Large intestine (tissue), 3 donors: ENCODE results near the gene ENPP5. TPM values are rescaled to one million over a fixed set of nuclear protein-coding genes. Genes with fewer than 3 reads are reported as not detected.
"Not testable (repeated sequence)": the region's sequence is repeated elsewhere in the genome, so short reads cannot be mapped to it uniquely, and the experiment has no call there.

Source experiments
- DNase-seq, 2 donors: peaks; one replicate each; pipeline versions ENCODE4 v3.0.0 to v3.0.0-alpha.2; 2013
- H3K27ac ChIP-seq: one replicate; pipeline ENCODE4 v1.5.1; 2013; ENCODE audit warnings: low read length
- H3K27me3 ChIP-seq: 2 replicates; pipeline ENCODE4 v1.6.1; 2013; ENCODE audit warnings: low read length; ENCODE audit not compliant: control insufficient read depth, insufficient read depth
- H3K36me3 ChIP-seq: 2 replicates; pipeline ENCODE4 v1.6.1; 2013; ENCODE audit warnings: low read length; ENCODE audit not compliant: control insufficient read depth, insufficient read depth
- H3K4me1 ChIP-seq: one replicate; pipeline ENCODE4 v1.6.1; 2013; ENCODE audit warnings: low read length; ENCODE audit not compliant: control insufficient read depth, insufficient read depth
- H3K4me3 ChIP-seq: one replicate; pipeline ENCODE4 v1.5.1; 2013; ENCODE audit warnings: low read length
- H3K9me3 ChIP-seq: one replicate; pipeline ENCODE4 v1.6.1; 2013; ENCODE audit warnings: mild to moderate bottlenecking, low read depth, low read length, moderate library complexity; ENCODE audit not compliant: control insufficient read depth
- WGBS: methylation state at CpG from one replicate; pipeline ENCODE4 v1.1.5; 2013; ENCODE audit warnings: low lambda C conversion rate; ENCODE audit not compliant: insufficient coverage; 5-methylcytosine and 5-hydroxymethylcytosine counted together
- polyA plus RNA-seq: library from polyadenylated mRNA; unstranded; fragments of 120-200 nt; gene quantifications from one replicate; pipeline ENCODE4 v1.2.1, GENCODE V29; 2013

ENPP5 gene
- polyA plus RNA-seq, 1 donor = 4.7 TPM

- Histone ChIP-seq H3K27ac (no peak overlapping the region), H3K9me3 (no peaks in the 10 kb centered on the region), H3K36me3 (no peaks in the 10 kb centered on the region), H3K4me3 (no peak overlapping the region), H3K4me1 (peaks cover 10% of the 10 kb centered on the region), H3K27me3 (no peaks in the 10 kb centered on the region)
- 60% methylated on average over 1 of the region's 4 CpGs for WGBS
- peak in 1 of 2 donors; percentile 5 for DNase-seq
Observed at GRCh38 chr6:46184114-46184513, 13.3 kb upstream of the ENPP5 start.

DNA sequence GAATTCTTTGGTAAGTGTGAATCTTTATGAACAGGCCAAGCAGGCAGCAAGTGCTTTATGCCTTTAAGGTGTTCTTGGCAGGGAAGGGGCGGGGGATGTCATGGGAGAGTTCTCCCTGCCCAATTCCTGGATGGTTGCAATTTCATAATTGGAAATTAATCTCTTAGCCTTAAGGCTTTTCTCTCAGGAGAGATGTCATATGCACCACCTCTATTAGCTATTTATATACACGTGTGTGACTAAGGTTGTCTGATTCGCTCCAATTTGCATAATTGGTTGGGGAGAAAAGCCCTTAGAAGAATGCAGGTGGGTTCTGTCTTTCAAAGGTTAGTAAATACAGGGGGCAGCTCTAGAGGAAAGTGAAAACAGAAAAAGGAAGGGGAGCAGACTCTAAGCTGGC lies 5.2 kb upstream of the ENPP5 start:
- DNase-seq = no peak
- H3K27ac ChIP-seq = no peak overlapping the region
- no peaks in the 10 kb centered on the region for H3K36me3 ChIP-seq
- no peaks in the 10 kb centered on the region for H3K9me3 ChIP-seq
- H3K4me3 ChIP-seq = no peak overlapping the region
- peaks cover 3% of the 10 kb centered on the region for H3K4me1 ChIP-seq
- H3K27me3 ChIP-seq = no peaks in the 10 kb centered on the region
- WGBS = no CpG with 5 or more reads among the region's 3 CpGs

DNA sequence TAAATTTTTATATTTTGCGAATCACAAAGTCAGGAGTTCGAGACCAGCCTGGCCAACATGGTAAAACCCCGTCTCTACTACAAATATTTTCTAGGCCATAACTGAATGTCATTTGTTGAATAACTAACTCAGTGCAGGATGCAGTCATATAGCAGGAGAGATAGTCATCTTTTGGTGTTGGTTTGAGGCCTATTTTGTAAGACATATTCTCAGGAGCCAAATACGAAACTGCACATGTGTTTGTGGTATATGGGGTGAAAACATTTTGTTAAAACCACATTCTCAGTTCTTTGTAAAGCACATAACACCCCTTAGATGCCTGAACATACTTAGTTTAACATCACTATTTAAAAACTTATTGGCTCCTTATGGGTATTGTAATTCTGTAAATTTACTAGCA lies 4.7 kb upstream of the ENPP5 start:
- H3K4me1 ChIP-seq = peaks cover 3% of the 10 kb centered on the region
- no peaks in the 10 kb centered on the region for H3K36me3 ChIP-seq
- no peak overlapping the region for H3K4me3 ChIP-seq
- no peaks in the 10 kb centered on the region for H3K9me3 ChIP-seq
- peak in 1 of 2 donors; percentile 12 for DNase-seq
- no CpG with 5 or more reads among the region's 4 CpGs for WGBS
- no peaks in the 10 kb centered on the region for H3K27me3 ChIP-seq
- no peak overlapping the region for H3K27ac ChIP-seq

DNA sequence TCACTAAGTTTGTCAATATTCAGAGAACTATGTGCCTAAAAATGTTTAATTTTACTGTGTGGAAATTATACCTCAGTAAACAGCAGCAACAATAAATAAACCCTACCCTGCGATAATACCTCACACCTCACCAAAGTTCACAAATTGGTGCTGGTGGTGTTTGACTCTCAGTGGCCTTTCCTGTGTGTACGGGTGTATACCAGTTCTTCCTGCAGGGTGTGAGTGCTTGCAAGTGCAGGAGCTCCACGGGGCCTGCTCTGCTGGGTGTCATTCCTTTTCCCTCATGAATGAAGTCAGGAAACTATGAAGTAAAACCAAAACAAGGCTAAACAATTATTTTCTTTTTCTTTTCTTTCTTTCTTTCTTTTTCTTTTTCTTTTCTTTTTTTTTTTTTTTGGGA lies 4.1 kb upstream of the ENPP5 start:
- 100% methylated on average over 2 of the region's 3 CpGs for WGBS
- H3K27me3 ChIP-seq = no peaks in the 10 kb centered on the region
- no peak for DNase-seq
- no peaks in the 10 kb centered on the region for H3K36me3 ChIP-seq
- no peak overlapping the region for H3K27ac ChIP-seq
- no peaks in the 10 kb centered on the region for H3K9me3 ChIP-seq
- H3K4me1 ChIP-seq = peaks cover 3% of the 10 kb centered on the region
- no peak overlapping the region for H3K4me3 ChIP-seq

- H3K27ac ChIP-seq = no peak overlapping the region
- H3K9me3 ChIP-seq = no peaks in the 10 kb centered on the region
- no peaks in the 10 kb centered on the region for H3K36me3 ChIP-seq
- no peak overlapping the region for H3K4me3 ChIP-seq
- 90% methylated on average over 2 of the region's 4 CpGs for WGBS
- H3K4me1 ChIP-seq = peaks cover 3% of the 10 kb centered on the region
- no peaks in the 10 kb centered on the region for H3K27me3 ChIP-seq
- no peak for DNase-seq
Observed at GRCh38 chr6:46172176-46172575, 1.4 kb upstream of the ENPP5 start.

DNA sequence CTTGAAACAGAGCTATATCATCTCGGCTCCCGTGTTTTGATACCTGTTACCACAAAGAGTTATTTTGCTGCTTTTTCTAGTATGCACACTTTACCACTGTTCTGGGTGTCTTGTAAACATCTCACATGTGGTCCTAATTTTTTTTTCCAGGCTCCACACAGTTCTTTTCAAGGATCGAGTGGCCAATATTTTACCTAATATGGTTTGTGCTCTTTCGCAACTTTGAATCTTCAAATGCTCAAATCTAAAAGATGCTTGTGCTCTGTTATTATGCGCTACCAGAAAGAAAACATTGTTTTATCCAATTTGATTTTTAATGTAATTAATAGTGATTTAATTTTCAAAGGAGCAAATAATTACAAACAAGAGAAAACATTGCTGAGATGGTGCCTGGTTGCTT lies 10.7 kb downstream of the ENPP5 start:
- peaks cover 3% of the 10 kb centered on the region for H3K36me3 ChIP-seq
- no peak overlapping the region for H3K4me3 ChIP-seq
- H3K27me3 ChIP-seq = no peaks in the 10 kb centered on the region
- no peaks in the 10 kb centered on the region for H3K4me1 ChIP-seq
- no CpG with 5 or more reads among the region's 5 CpGs for WGBS
- no peak overlapping the region for H3K27ac ChIP-seq
- no peak for DNase-seq
- H3K9me3 ChIP-seq = no peaks in the 10 kb centered on the region

- H3K4me3 ChIP-seq = no peak overlapping the region
- no peak for DNase-seq
- no peaks in the 10 kb centered on the region for H3K27me3 ChIP-seq
- no peak overlapping the region for H3K27ac ChIP-seq
- H3K36me3 ChIP-seq = peaks cover 3% of the 10 kb centered on the region
- H3K4me1 ChIP-seq = no peaks in the 10 kb centered on the region
- H3K9me3 ChIP-seq = no peaks in the 10 kb centered on the region
Observed at GRCh38 chr6:46159229-46159628, 11.6 kb downstream of the ENPP5 start.

DNA sequence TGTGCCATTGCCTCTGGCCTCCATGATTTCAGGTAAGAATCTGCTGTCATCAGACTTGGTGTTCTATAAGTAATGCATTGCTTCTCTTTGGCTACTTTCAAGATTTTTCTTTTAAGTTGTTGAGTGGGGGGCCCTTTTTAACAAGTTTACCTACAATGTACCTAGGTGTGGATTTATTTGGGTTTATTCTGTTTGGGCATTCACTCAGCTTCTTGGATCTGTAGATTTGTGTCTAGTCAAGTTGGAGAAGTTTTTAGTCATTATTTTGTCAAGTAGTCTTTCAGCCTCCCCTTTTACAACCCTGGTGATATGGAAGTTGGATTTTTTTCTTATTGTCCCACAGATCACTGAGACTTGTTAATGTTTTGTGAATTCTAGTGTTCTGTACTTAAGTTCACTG lies 14.1 kb downstream of the ENPP5 start:
- Histone ChIP-seq H3K36me3 (peaks cover 3% of the 10 kb centered on the region), H3K4me3 (no peak overlapping the region), H3K27ac (no peak overlapping the region), H3K27me3 (no peaks in the 10 kb centered on the region), H3K4me1 (no peaks in the 10 kb centered on the region), H3K9me3 (no peaks in the 10 kb centered on the region)
- DNase-seq = no peak

GRCh38 chr6:46149066-46149465 lies 21.7 kb downstream of the ENPP5 start:
- not testable (repeated sequence) for H3K4me3 ChIP-seq, H3K36me3 ChIP-seq, H3K9me3 ChIP-seq, H3K27me3 ChIP-seq, DNase-seq, H3K4me1 ChIP-seq, H3K27ac ChIP-seq
- WGBS = 100% methylated on average over 1 of the region's 3 CpGs

DNA sequence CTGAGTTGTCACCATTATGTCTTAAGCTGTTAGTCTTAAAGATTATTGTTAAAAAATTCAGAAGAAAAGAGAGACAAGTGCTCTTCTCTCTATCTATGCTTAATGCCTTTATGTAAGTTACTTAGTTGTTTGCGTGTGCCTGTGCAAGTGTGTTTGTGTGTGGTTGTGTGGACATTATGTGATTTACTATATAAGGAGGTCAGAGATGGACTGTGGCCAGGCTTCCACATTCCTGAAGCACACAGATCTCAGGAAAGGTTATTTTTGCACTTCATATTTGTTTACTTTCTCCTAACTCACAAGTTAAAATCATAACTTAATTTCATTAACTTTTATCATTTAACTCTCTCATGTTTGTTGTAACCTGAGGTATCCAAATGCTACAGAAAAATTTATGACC lies 26.5 kb downstream of the ENPP5 start:
- H3K36me3 ChIP-seq = no peaks in the 10 kb centered on the region
- H3K9me3 ChIP-seq = no peaks in the 10 kb centered on the region
- DNase-seq = no peak
- no peaks in the 10 kb centered on the region for H3K27me3 ChIP-seq
- H3K4me1 ChIP-seq = no peaks in the 10 kb centered on the region
- H3K27ac ChIP-seq = no peak overlapping the region
- no CpG with 5 or more reads among the region's 1 CpG for WGBS
- H3K4me3 ChIP-seq = no peak overlapping the region

GRCh38 chr6:46138281-46138680 lies 32.5 kb downstream of the ENPP5 start:
- Histone ChIP-seq H3K4me1 (peaks cover 4% of the 10 kb centered on the region), H3K4me3 (no peak overlapping the region), H3K9me3 (no peaks in the 10 kb centered on the region), H3K27ac (no peak overlapping the region), H3K36me3 (no peaks in the 10 kb centered on the region), H3K27me3 (no peaks in the 10 kb centered on the region)
- no peak for DNase-seq
- WGBS = 67% methylated on average over 1 of the region's 1 CpG
